GM23338 (cell line): ENCODE data around the gene CACNA1H. TPM values are rescaled to one million over a fixed set of nuclear protein-coding genes. Genes with fewer than 3 reads are reported as not detected.

Experiments
- ETS1 ChIP-seq: IDR thresholded peaks from 2 replicates; pipeline ENCODE4 v1.6.1; 2016; ENCODE audit warnings: antibody characterized with exemption
- EZH2 ChIP-seq: fragments of 200-600 bp; sonication (generic); IDR thresholded peaks from one replicate; pipeline ENCODE4 v1.8.0; 2017; ENCODE audit warnings: antibody characterized with exemption, mild to moderate bottlenecking, low read depth; ENCODE audit not compliant: unreplicated experiment
- EZH2phosphoT487 ChIP-seq: fragments of 200-600 bp; sonication (generic); IDR thresholded peaks from one replicate; pipeline ENCODE4 v1.8.1; 2018; ENCODE audit warnings: antibody characterized with exemption; ENCODE audit not compliant: unreplicated experiment
- JUNB ChIP-seq: IDR thresholded peaks from one replicate; pipeline ENCODE4 v1.6.1; 2016; ENCODE audit warnings: antibody characterized with exemption; ENCODE audit not compliant: unreplicated experiment
- REST ChIP-seq: IDR thresholded peaks from one replicate; pipeline ENCODE4 v1.6.1; 2018; ENCODE audit warnings: antibody characterized with exemption; ENCODE audit not compliant: unreplicated experiment
- STAT1 ChIP-seq: IDR thresholded peaks from one replicate; pipeline ENCODE4 v1.6.1; 2016; ENCODE audit warnings: antibody characterized with exemption; ENCODE audit not compliant: unreplicated experiment
- ZNF114 ChIP-seq: fragments of 250-450 bp; sonication (Bioruptor Pico); IDR thresholded peaks from 2 replicates; pipeline ENCODE4 v1.5.0; 2020; ENCODE audit warnings: mild to moderate bottlenecking, moderate library complexity
- ZNF462 ChIP-seq: fragments of 250-450 bp; sonication (Bioruptor Pico); IDR thresholded peaks from 2 replicates; pipeline ENCODE4 v1.5.0; 2020; ENCODE audit warnings: mild to moderate bottlenecking, moderate library complexity
- polyA plus RNA-seq: library from polyadenylated mRNA; unstranded; fragments of >200 nt; fragmentation: Nextera tagmentation; extraction: Ambion mirVana; gene quantifications from 2 replicates; pipeline ENCODE4 v1.2.1, GENCODE V29; 2016
- total RNA-seq: library from RNA; depleted of rRNA; stranded (reverse); fragments of >200 nt; shearing (Covaris generic); gene quantifications from 2 replicates; pipeline ENCODE4 v1.2.3, GENCODE V29; 2014

Gene CACNA1H
- total and polyA plus RNA-seq, 2 experiments from 2014 or later: 3.5 to 43.3 TPM

- TF ChIP-seq ZNF462 (CRISPR knock-in tag) (no peak), ZNF114 (no peak), REST (no peak), EZH2phosphoT487 (no peak), ETS1 (no peak), EZH2 (no peak), STAT1 (no peak), JUNB (no peak)
Measured at GRCh38 chr16:1117176-1117900, 35.6 kb upstream of the CACNA1H start (continued).
